GM19351 (cell line): ENCODE data around the gene ZNF804B.
A peak's percentile ranks its signal among the peaks of the same experiment; 100 is the strongest.

Experiments
- ATAC-seq: cut with Tn5 transposase; IDR thresholded peaks from one replicate; pipeline ENCODE4 v1.9.1; 2021; ENCODE audit warnings: mild to moderate bottlenecking, moderate library complexity; ENCODE audit not compliant: unreplicated experiment

Gene ZNF804B

GRCh38 chr7:88835147-88835728 lies 75.7 kb downstream of the ZNF804B start:
- ATAC-seq: peak; percentile 98

DNA sequence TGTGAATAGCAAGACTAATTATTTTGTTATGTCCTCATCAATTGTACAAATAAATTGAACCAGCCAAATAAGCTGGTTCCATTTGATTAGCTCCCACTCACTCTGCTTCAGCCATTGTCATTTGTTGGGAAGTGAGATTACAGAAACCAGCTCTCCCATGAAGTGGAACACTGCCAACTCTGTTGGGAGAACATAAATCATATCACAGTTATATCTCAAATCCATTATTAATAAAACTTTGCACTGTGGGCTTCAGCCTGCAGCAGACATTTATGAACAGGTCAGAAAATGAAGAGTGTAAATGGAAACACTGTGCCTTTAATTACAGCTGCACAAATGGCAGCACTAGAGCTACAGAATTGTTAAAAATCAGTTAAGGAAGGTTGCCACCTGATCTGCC lies 82.7 kb downstream of the ZNF804B start:
- ATAC-seq: no peak

DNA sequence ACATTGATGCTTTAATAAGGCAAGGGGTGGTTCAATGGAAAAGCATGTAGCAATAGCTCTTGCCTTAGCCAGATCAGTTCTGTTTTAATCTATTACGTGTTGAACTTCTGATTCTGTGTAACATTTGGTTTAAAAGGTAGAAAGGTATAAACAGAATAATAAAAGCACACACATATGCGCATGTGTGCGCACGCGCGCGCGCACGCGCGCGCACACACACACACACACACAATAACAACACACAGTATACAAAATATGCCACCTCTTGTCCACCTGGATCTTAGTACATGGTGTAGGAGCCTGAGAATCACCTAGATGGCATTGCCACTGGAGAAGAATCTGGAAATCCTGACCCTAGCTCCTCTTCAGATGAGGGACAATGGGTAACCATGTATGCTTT lies 85.6 kb downstream of the ZNF804B start:
- no peak for ATAC-seq

GRCh38 chr7:88851220-88851619 lies 91.7 kb downstream of the ZNF804B start:
- no peak for ATAC-seq

- no peak for ATAC-seq
Observed at GRCh38 chr7:88859288-88859687, 99.8 kb downstream of the ZNF804B start.

DNA sequence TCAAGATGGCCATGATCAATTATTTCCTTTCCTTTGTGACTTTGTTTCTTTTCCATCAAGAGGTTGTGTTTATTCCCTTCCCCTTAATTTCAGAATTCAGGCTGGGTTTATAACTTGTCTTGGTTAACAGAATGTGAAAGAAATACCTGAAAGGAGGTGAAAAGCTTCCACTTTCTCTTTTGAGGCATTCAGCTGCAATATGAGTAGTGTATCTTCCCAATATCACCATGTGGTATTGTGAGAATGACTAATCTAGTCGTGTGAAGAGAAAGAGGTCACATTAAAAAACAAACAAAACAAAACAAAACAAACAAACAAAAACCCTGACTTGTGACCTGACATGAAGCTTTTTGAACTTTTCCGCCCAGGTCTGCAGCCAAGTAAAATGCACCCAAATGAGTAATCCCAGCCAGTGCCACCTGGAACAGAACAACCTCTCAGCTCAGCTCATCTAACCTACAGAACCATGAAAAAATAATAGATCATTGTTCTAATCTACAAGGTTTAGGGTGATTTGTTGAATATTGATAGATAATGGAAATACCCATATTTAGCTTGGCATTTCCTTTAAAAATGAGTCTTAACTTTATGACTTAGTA lies 106.9 kb downstream of the ZNF804B start:
- ATAC-seq: no peak

DNA sequence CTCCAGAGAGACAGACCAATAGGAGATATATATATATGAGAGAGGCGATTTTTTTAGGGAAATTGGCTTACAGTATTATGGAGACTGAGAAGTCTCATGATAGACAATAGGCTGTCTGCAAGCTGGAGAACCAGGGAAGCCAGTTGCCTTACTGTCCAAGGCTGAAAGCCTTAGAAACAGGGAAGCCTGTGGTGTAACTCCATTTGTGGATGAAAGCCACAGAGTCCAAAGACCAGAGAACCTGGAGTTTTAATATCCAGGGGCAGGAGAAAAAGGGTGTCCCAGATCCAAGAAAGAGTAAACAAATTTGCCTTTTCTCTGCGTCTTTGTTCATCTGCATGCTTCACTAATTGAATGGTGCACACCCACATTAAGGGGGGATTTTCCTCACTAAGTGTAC lies 107.7 kb downstream of the ZNF804B start:
- ATAC-seq: no peak

DNA sequence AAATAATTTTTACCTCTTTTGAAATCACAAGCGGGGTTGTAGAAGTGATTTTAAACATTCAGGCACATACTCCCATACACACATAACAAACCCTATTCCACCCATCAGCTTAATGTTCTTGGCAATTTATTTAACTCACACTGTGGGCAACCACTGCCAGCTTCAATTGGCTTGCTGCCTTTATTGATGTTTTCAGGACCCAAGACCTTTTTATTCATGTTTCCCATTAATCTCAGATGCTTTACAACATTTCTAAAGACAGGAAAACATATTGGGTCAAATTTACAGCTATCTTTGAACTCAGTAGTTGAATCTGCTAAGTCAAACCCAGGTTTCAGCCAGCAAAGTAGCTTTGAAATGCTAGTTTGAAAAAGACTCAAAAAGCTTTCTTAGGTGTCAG lies 109.0 kb downstream of the ZNF804B start:
- ATAC-seq: no peak

DNA sequence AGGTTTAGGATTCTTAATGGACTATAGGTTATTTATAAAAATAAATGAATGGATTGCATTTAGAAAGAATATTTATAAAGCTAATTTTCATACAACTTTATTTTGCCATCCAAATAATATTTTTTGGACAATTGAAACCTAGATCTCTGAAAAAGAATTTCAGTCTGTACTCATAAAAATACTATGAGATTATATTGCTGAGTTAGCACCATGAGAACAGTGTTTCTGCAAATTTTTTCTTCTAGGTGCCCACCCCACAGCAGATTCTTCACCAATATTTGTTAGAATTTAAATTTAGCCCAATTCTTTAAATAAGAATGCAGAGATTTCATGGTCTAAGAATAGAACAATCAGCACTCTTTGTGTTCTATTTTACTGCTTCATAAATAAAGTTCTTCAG lies 121.6 kb downstream of the ZNF804B start:
- ATAC-seq: no peak

DNA sequence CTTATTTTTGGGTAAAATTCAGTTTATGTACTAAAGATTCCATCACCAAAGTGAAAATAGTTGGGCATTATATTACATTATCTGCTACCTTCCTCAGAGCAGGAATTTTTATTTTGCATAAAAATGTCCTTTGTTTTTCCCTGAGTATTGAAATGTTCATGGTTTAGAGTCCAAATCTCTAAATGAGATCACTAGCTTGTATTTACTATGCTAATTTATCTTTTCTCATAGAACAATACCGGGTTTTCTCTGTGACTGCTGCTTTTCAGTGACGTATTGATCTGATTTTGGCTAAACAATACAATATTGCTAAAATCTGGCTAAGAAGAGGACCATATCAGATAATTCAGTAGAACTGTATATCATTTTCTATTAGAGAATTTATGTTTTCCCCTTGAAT lies 125.6 kb downstream of the ZNF804B start:
- ATAC-seq: no peak

- ATAC-seq: no peak
Observed at GRCh38 chr7:88888684-88889083, 129.2 kb downstream of the ZNF804B start.

DNA sequence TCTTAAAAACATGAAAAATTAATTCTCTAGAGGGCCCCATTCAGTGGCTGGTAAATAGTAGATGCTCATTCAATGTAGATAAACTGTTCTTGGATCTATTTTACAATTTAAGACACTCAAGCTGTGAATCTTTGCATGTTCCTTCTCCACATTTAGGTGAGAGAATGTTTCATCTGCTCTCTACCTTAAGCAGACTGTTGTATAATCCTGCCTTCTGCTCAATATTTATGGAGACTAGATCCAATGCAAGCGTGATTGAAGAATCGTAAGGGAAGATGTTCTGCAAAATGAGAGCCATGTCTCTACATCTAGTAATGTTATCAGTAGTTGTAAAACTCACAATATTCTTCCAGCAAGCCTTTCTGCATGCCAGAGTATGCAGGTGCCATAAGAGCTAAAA lies 151.0 kb downstream of the ZNF804B start:
- ATAC-seq: no peak

DNA sequence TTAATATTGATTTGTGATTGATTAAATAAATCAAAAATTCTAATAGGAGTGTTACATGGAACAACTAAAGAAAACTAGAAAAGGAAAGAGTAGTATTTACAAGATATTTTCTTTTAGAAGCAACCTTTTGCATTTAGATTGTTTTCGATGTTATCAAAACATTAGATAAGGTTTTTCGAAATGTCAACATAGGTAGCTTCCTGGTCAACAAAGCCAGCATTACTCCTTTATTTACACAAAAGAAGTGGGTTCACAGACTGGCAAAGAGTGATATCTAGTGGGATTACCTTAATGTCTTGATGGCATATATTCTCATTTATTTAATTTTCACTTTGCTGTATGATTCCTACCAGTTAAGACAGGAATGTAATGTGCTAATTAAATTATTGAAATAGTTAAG lies 153.4 kb downstream of the ZNF804B start:
- ATAC-seq: no peak

GRCh38 chr7:88915615-88916014 lies 156.1 kb downstream of the ZNF804B start:
- no peak for ATAC-seq

DNA sequence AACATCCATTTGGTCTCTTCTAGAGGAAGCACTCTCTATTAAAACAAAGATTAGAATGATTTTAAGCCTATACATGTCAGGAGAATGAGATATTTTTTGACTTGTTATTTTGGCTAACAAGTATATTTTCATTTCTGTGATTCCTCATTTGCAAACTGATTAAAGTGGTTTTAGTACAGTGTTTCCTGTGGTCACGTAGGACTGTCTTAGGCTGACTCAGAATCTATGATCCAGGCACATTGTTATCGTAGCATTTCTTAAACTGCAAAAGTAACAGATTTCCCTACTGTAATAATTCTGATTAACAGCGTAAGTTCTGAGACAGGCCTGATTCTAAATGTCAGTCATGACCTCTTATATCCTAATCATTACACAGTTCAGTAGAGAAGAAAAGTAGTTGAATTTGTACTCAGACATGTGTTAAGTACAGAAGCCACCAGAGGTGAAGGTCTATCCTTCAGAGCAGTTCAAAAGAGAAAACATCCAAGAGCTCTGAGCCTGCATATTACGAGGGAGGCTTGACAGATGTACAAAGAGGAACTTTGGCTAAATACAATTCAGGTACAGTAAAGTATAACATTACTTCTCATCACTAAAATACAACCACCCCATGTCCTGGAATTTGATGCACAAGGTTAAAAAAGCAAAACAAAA lies 160.1 kb downstream of the ZNF804B start:
- ATAC-seq: no peak

- ATAC-seq: no peak
Observed at GRCh38 chr7:88922944-88923343, 163.4 kb downstream of the ZNF804B start.

- ATAC-seq: no peak
Observed at GRCh38 chr7:88928276-88928675, 168.8 kb downstream of the ZNF804B start.

DNA sequence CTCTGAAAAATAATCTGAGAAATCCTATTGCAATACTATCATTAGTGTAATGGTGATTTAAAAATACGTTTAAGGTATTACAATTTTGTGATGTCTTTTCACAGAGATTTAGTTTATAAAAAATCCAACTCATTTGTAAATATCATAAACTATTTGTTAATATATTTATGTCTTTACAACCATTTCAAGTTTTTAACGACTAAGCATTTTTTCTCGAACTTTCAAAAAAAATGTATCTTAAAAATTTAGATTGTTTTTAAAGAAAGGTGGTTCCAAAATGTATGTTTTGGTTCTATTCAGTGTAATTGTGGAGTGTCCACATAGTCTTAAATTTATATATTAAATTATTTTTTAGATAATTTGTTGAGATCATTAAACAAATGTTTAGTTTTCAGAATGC lies 170.2 kb downstream of the ZNF804B start:
- ATAC-seq: no peak

- ATAC-seq: no peak
Observed at GRCh38 chr7:88933285-88933684, 173.8 kb downstream of the ZNF804B start.

GRCh38 chr7:88942815-88943501 lies 183.5 kb downstream of the ZNF804B start:
- ATAC-seq: no peak

- ATAC-seq: no peak
Observed at GRCh38 chr7:88951826-88952225, 192.3 kb downstream of the ZNF804B start.

GRCh38 chr7:88964418-88964817 lies 204.9 kb downstream of the ZNF804B start:
- ATAC-seq: no peak
